Glutamatergic neuron (in vitro differentiated cells): ENCODE results near the gene ANKH. TPM values are rescaled to one million over a fixed set of nuclear protein-coding genes. Genes with fewer than 3 reads are reported as not detected.

Experiments used
- DNase-seq: peaks from one replicate; pipeline ENCODE4 v3.0.0; 2022
- H3K27ac Mint-ChIP-seq: one replicate; pipeline ENCODE4 v1.8.0; 2020; ENCODE audit warnings: mild to moderate bottlenecking, mixed read lengths, inconsistent platforms; ENCODE audit not compliant: unreplicated experiment
- H3K27me3 Mint-ChIP-seq: one replicate; pipeline ENCODE4 v1.8.0; 2020; ENCODE audit warnings: mild to moderate bottlenecking, moderate library complexity, mixed read lengths, inconsistent platforms; ENCODE audit not compliant: unreplicated experiment
- H3K36me3 Mint-ChIP-seq: one replicate; pipeline ENCODE4 v1.8.0; 2020; ENCODE audit warnings: mild to moderate bottlenecking, mixed read lengths, inconsistent platforms; ENCODE audit not compliant: unreplicated experiment
- H3K4me1 Mint-ChIP-seq: one replicate; pipeline ENCODE4 v1.8.0; 2020; ENCODE audit warnings: mild to moderate bottlenecking, low read depth, mixed read lengths, inconsistent platforms; ENCODE audit not compliant: unreplicated experiment
- H3K4me3 Mint-ChIP-seq: one replicate; pipeline ENCODE4 v1.8.0; 2020; ENCODE audit warnings: mild to moderate bottlenecking, mixed read lengths, inconsistent platforms; ENCODE audit not compliant: unreplicated experiment
- H3K9me3 Mint-ChIP-seq: one replicate; pipeline ENCODE4 v1.8.0; 2020; ENCODE audit warnings: mild to moderate bottlenecking, moderate library complexity, mixed read lengths, inconsistent platforms; ENCODE audit not compliant: unreplicated experiment
- CTCF ChIP-seq: fragments of 200-600 bp; sonication (generic); IDR thresholded peaks from one replicate; pipeline ENCODE4 v1.5.0; 2021; ENCODE audit not compliant: partially characterized antibody, unreplicated experiment
- total RNA-seq: library from RNA; stranded (reverse); fragmentation: NEBNext Ultra II Directional; extraction: Animal tissue kit (Norgen Biotek cat#: 25700); gene quantifications from one replicate; pipeline ENCODE4 v1.2.1, GENCODE V29; 2021; ENCODE audit not compliant: unreplicated experiment

ANKH gene
- total RNA-seq, 1 donor from 2014 or later = 83.3 TPM

- Mint-ChIP-seq H3K27ac (no peak overlapping the region), H3K36me3 (no peaks in the 10 kb centered on the region), H3K4me3 (no peak overlapping the region), H3K4me1 (peaks cover 31% of the 10 kb centered on the region), H3K27me3 (no peaks in the 10 kb centered on the region), H3K9me3 (no peaks in the 10 kb centered on the region)
- no peak for TF ChIP-seq CTCF
- DNase-seq = no peak
Measured at GRCh38 chr5:14757850-14758249, 113.7 kb downstream of the ANKH start.

- TF ChIP-seq CTCF = no peak
- H3K27me3 Mint-ChIP-seq = no peaks in the 10 kb centered on the region
- no peaks in the 10 kb centered on the region for H3K36me3 Mint-ChIP-seq
- H3K4me3 Mint-ChIP-seq = no peak overlapping the region
- peaks cover 33% of the 10 kb centered on the region for H3K4me1 Mint-ChIP-seq
- no peaks in the 10 kb centered on the region for H3K9me3 Mint-ChIP-seq
- H3K27ac Mint-ChIP-seq = peak overlapping the region; percentile 33
- DNase-seq = no peak
Measured at GRCh38 chr5:14756478-14756877, 115.1 kb downstream of the ANKH start.

GRCh38 chr5:14753947-14754346 lies 117.6 kb downstream of the ANKH start:
- Mint-ChIP-seq H3K4me3 (no peak overlapping the region), H3K27ac (peak overlapping the region; percentile 64), H3K27me3 (no peaks in the 10 kb centered on the region), H3K4me1 (peaks cover 35% of the 10 kb centered on the region), H3K9me3 (no peaks in the 10 kb centered on the region), H3K36me3 (no peaks in the 10 kb centered on the region)
- no peak for DNase-seq
- TF ChIP-seq CTCF = no peak

GRCh38 chr5:14753292-14753691 lies 118.3 kb downstream of the ANKH start:
- no peaks in the 10 kb centered on the region for H3K9me3 Mint-ChIP-seq
- no peaks in the 10 kb centered on the region for H3K27me3 Mint-ChIP-seq
- TF ChIP-seq CTCF = no peak
- H3K4me1 Mint-ChIP-seq = peaks cover 35% of the 10 kb centered on the region
- no peak for DNase-seq
- no peaks in the 10 kb centered on the region for H3K36me3 Mint-ChIP-seq
- no peak overlapping the region for H3K4me3 Mint-ChIP-seq
- H3K27ac Mint-ChIP-seq = no peak overlapping the region

- no peak overlapping the region for H3K4me3 Mint-ChIP-seq
- H3K36me3 Mint-ChIP-seq = no peaks in the 10 kb centered on the region
- H3K27ac Mint-ChIP-seq = peak overlapping the region; percentile 49
- H3K4me1 Mint-ChIP-seq = peaks cover 35% of the 10 kb centered on the region
- no peaks in the 10 kb centered on the region for H3K27me3 Mint-ChIP-seq
- TF ChIP-seq CTCF = no peak
- DNase-seq = no peak
- H3K9me3 Mint-ChIP-seq = no peaks in the 10 kb centered on the region
Measured at GRCh38 chr5:14752497-14753071, 119.0 kb downstream of the ANKH start.
